Activated CD8-positive, alpha-beta memory T cell treated with anti-CD3 and anti-CD28 coated beads, Interleukin-2, amount 50 U/mL, for 4 hours (primary cell): ENCODE measurements around the gene UTP3.
A peak's percentile ranks its signal among the peaks of the same experiment; 100 is the strongest.
"Not testable (repeated sequence)": the region's sequence is repeated elsewhere in the genome, so short reads cannot be mapped to it uniquely, and the experiment has no call there.

Experiments
- DNase-seq: peaks from one replicate; pipeline ENCODE4 v3.0.0-alpha.2; 2020

Gene UTP3

DNA sequence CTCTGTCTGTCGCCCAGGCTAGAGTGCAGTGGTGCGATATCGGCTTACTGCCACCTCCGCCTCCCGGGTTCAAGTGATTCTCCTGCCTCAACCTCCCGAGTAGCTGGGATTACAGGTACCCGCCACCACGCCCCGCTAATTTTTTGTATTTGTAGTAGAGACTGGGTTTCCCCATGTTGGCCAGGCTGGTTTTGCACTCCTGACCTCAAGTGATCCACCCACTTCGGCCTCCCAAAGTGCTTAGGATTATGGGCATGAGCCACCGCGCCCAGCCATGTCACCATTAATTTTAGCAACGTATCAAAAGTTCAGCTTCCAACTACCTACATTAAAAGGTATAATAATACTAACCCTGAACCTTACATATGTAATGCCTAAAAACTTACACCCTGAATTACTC, 940 bp upstream of the UTP3 start:
- DNase-seq, result no peak

DNA sequence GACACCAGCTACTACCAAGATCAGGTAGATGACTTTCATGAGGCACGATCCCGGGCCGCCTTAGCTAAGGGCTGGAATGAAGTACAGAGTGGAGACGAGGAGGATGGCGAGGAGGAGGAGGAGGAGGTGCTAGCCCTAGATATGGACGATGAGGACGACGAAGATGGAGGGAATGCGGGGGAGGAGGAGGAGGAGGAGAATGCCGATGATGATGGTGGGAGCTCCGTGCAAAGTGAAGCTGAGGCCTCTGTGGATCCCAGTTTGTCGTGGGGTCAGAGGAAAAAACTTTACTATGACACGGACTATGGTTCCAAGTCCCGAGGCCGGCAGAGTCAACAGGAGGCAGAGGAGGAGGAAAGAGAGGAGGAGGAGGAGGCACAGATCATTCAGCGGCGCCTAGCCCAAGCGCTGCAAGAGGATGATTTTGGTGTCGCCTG, 481 bp downstream of the UTP3 start:
- no peak for DNase-seq

- DNase-seq, result no peak
Observed at GRCh38 chr4:70691661-70692060, 3.3 kb downstream of the UTP3 start.

- DNase-seq, result not testable (repeated sequence)
Observed at GRCh38 chr4:70694633-70695032, 6.3 kb downstream of the UTP3 start.

DNA sequence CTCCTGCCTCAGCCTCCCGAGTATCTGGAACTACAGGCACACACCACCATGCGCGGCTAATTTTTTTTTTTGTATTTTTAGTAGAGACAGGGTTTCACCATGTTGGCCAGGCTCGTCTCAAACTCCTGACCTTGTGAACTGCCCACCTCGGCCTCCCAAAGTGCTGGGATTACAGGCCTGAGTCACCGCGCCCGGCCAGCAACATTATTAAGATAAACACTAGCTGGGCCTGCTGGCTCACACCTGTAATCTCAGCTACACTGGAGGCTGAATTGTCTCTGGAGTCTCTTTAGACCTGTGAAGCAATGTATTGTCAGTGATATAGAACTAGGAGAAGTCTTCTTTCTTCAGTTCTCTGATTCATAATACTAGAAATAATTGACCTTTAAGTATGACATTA, 10.1 kb downstream of the UTP3 start:
- not testable (repeated sequence) for DNase-seq

- DNase-seq, result no peak
Observed at GRCh38 chr4:70700712-70701111, 12.4 kb downstream of the UTP3 start.

- no peak for DNase-seq
Observed at GRCh38 chr4:70701271-70701670, 12.9 kb downstream of the UTP3 start.

DNA sequence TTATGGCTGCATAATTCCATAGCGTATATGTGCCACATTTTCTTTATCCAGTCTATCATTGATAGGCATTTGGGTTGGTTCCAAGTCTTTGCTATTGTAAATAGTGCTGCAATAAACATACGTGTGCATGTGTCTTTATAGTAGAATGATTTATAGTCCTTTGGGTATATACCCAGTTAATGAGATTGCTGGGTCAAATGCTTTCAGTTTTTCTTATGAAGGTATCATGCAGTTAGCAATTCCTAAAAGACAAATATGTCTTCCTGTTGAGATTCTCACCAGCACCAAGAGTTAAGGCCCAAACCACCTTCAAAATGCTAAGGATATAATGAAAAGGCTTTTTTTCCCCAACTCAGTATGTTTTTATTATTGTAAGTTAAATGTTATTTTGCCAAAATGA, 14.3 kb downstream of the UTP3 start:
- not testable (repeated sequence) for DNase-seq

GRCh38 chr4:70703619-70704214, 15.4 kb downstream of the UTP3 start:
- no peak for DNase-seq

- peak; percentile 56 for DNase-seq
Observed at GRCh38 chr4:70704215-70704930, 16.0 kb downstream of the UTP3 start.

- DNase-seq, result peak; percentile 43
Observed at GRCh38 chr4:70704931-70705182, 16.5 kb downstream of the UTP3 start.

GRCh38 chr4:70705183-70706043, 17.1 kb downstream of the UTP3 start:
- DNase-seq, result peak; percentile 78

GRCh38 chr4:70706044-70706461, 17.7 kb downstream of the UTP3 start:
- DNase-seq, result no peak

DNA sequence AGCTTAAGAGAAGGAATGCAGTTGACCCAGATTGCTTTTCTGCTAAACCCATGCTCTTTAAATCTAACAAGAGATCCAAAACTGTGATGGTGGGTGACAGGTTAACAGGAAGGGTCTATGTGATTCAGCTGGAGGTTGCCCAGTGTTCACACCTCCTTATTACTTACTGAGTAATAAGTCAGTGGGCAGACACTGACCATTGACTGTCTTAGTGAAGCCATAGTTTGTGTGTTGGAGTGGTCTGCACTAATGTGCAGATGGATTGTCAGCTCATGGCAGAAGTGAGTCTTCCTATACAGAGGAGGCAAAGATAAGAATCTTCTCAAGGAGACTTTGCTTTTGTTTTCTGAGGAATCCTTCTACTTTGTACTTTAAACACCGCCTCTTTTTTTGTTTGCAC, 18.2 kb downstream of the UTP3 start:
- DNase-seq, result no peak

GRCh38 chr4:70709611-70710205, 21.4 kb downstream of the UTP3 start:
- DNase-seq, result no peak

DNA sequence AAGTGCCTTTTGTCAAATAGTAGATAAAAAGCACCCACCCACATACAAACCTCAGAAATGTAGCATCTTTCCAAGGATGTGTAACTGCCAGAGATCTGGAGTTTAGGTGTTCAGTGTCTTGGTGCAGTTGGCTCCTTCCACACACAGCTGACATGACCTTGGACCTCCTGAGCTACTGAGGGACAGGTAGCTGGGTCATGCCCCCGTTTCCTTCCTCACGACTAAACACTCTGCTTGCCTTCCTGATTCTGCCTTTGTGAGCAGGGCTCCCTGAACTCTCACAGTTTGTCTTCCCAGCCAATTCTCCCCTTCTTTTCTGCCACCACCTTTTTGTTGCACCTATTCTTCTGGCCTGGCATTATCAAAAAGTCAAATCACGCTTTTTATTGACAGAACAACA, 23.3 kb downstream of the UTP3 start:
- no peak for DNase-seq

- no peak for DNase-seq
Observed at GRCh38 chr4:70712150-70712549, 23.8 kb downstream of the UTP3 start.

DNA sequence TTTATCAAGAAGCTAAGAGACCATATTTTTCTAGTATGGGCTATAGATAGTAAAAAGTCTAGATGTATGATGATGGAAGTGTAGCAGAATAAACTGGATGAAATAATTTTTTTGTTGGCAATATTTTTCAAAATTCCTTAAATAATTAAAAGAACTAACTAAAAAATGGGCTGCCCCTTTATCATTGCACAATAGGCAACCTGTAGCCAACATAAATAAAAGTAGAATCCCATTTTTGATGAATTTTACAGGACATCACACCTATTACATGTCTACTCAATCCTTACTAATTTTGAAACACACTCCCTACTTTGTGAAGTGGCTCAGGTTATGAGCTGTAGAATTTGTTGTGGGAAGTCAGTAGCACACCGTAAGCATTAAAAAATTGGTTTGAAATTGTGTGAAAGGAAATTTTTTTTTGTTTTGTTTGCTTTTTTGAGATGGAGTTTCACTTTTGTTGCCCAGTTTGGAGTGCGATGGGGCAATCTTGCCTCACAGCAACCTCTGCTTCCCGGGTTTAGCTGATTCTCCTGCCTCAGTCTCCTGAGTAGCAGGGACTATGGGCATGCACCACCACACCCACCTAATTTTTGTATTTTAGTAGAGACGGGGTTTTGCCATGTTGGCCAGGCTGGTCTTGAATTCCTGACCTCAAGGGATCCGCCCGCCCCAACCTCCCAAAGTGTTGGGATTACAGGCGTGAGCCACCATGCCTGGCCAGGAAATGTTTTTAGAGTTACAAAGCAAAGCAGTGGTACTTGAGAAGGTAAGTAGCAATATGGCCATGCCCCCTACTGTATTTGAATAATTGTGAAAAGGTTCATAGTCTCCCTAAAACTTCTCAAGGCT, 24.5 kb downstream of the UTP3 start:
- no peak for DNase-seq

DNA sequence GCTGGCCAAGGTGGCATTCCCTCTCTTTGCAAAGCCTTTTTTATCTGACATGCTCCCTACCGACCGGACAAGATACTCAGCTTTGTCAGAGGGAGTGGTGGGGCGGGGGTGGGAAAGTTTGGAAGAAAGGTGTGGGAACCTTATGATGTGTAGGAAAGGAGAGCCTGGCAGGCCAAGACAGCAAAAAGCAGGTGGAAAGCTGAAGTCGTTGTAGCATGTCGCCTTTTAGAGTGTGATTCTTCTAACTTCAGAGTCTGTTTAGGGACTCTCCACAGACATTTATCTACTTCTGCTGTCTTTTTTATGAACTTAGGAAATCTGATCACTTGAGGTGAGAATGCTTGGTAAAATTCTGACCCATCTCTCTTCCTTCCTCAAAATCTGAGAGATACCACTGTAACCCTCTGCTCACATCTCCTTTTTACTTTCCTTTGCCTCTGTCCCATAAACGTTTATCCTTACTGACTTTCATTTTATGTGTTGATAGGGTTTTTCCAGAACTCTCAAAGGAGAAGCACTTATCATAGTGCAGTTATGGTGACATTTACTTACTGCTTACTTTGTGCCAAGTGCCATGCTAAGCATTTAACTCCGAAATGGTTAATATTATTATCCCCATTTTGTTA, 25.2 kb downstream of the UTP3 start:
- DNase-seq, result no peak

GRCh38 chr4:70714079-70714887, 26.0 kb downstream of the UTP3 start:
- no peak for DNase-seq

- DNase-seq, result no peak
Observed at GRCh38 chr4:70715097-70715496, 26.8 kb downstream of the UTP3 start.
